ENCODE measurements around the gene GTPBP1. TPM values are rescaled to one million over a fixed set of nuclear protein-coding genes. Genes with fewer than 3 reads are reported as not detected.

GTPBP1 gene
- total and polyA plus RNA-seq, 2 of the 13 experiments (the other 11 are each of a cell fraction or from before 2014, with no cell fraction given), result 22.3 to 27.0 TPM

DNA sequence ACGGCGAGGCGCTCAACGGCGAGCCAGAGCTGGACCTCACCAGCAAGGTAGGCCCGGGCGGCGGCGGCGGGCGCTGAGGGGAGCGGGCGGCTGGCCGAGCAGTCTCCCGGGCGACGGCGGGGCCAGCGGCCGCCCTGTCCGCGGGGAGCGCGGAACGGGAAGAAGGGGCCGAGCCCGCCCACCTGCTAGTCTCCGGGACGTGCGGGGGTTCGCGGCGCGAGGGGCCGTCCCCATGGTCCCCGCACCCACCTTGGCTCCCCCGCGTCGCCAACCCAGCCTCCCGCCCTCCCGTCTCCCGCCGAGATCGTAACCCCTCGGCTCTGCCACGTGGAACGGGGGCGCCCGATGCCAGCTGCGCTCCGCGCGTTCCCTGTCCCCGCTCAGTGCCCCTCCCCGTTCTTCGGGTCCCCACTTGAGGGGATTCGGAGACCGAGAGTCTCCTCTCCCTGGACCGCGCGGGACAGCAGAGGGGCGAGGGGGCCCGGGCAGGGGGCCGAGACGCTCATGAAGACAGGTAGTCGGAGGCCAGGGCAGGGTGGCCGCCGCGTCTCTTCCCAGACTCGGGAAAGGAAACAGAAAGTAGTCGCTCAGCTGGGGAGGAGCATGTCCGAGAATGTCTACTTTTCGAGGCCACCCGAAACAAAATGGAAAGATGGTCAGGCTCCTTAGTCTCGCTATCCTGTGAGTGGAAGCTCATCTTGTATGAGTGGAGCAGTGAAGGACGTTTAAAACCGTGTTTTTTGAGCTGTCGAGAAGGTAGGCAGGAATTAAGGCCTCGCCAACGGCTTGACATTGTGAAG lies 557 bp downstream of the GTPBP1 start (continued):
- TF ChIP-seq IKZF4 (CRISPR knock-in tag; IDR thresholded peaks at IDR 0.05; ENCODE audit: borderline replicate concordance, low read depth, not compliant biosample characterization) (no peak), YY1 (IDR thresholded peaks at IDR 0.05; ENCODE audit: insufficient read depth, insufficient replicate concordance, low read depth, low read length) (no peak), SIX1 (CRISPR knock-in tag; IDR thresholded peaks at IDR 0.05; ENCODE audit: borderline replicate concordance) (no peak), ZNF792 (CRISPR knock-in tag; IDR thresholded peaks at IDR 0.05) (no peak), PHB2 (IDR thresholded peaks at IDR 0.05; ENCODE audit: partially characterized antibody) (no peak), ZNF441 (CRISPR knock-in tag; IDR thresholded peaks at IDR 0.05; ENCODE audit: borderline replicate concordance) (no peak; the same call in 1 of the 2 replicates), MTA1 (CRISPR knock-in tag; IDR thresholded peaks at IDR 0.05; ENCODE audit: borderline replicate concordance) (no peak; the same call in 1 of the 2 replicates), ZNF577 (CRISPR knock-in tag; IDR thresholded peaks at IDR 0.05; ENCODE audit: borderline replicate concordance, low read depth) (no peak), ZNF891 (CRISPR knock-in tag; IDR thresholded peaks at IDR 0.05) (no peak; the same call in 1 of the 2 replicates), SIN3A (IDR thresholded peaks at IDR 0.05; ENCODE audit: borderline replicate concordance, low read depth, low read length) (peak; percentile 58; the same call in 1 of the 2 replicates), ZNF777 (CRISPR knock-in tag; IDR thresholded peaks at IDR 0.05) (no peak), MIER3 (CRISPR knock-in tag; IDR thresholded peaks at IDR 0.05; ENCODE audit: borderline replicate concordance) (no peak), ZFP62 (CRISPR knock-in tag; IDR thresholded peaks at IDR 0.05) (no peak)
- TF ChIP-seq, protein P1, sequence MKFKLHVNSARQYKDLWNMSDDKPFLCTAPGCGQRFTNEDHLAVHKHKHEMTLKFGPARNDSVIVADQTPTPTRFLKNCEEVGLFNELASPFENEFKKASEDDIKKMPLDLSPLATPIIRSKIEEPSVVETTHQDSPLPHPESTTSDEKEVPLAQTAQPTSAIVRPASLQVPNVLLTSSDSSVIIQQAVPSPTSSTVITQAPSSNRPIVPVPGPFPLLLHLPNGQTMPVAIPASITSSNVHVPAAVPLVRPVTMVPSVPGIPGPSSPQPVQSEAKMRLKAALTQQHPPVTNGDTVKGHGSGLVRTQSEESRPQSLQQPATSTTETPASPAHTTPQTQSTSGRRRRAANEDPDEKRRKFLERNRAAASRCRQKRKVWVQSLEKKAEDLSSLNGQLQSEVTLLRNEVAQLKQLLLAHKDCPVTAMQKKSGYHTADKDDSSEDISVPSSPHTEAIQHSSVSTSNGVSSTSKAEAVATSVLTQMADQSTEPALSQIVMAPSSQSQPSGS (CRISPR knock-in tag; IDR thresholded peaks at IDR 0.05), result no peak
- TF ChIP-seq, protein P2, sequence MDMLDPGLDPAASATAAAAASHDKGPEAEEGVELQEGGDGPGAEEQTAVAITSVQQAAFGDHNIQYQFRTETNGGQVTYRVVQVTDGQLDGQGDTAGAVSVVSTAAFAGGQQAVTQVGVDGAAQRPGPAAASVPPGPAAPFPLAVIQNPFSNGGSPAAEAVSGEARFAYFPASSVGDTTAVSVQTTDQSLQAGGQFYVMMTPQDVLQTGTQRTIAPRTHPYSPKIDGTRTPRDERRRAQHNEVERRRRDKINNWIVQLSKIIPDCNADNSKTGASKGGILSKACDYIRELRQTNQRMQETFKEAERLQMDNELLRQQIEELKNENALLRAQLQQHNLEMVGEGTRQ (IDR thresholded peaks at IDR 0.05; ENCODE audit: low read depth, low read length), result no peak
- TF ChIP-seq, protein P2 (CRISPR knock-in tag; IDR thresholded peaks at IDR 0.05; ENCODE audit: borderline replicate concordance), result no peak
- TF ChIP-seq, protein P3, sequence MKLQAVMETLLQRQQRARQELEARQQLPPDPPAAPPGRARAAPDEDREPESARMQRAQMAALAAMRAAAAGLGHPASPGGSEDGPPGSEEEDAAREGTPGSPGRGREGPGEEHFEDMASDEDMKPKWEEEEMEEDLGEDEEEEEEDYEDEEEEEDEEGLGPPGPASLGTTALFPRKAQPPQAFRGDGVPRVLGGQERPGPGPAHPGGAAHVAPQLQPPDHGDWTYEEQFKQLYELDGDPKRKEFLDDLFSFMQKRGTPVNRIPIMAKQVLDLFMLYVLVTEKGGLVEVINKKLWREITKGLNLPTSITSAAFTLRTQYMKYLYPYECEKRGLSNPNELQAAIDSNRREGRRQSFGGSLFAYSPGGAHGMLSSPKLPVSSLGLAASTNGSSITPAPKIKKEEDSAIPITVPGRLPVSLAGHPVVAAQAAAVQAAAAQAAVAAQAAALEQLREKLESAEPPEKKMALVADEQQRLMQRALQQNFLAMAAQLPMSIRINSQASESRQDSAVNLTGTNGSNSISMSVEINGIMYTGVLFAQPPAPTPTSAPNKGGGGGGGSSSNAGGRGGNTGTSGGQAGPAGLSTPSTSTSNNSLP (IDR thresholded peaks at IDR 0.05; ENCODE audit: low read depth, low read length), result no peak
- TF ChIP-seq, protein P4, sequence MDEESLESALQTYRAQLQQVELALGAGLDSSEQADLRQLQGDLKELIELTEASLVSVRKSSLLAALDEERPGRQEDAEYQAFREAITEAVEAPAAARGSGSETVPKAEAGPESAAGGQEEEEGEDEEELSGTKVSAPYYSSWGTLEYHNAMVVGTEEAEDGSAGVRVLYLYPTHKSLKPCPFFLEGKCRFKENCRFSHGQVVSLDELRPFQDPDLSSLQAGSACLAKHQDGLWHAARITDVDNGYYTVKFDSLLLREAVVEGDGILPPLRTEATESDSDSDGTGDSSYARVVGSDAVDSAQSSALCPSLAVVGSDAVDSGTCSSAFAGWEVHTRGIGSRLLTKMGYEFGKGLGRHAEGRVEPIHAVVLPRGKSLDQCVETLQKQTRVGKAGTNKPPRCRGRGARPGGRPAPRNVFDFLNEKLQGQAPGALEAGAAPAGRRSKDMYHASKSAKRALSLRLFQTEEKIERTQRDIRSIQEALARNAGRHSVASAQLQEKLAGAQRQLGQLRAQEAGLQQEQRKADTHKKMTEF (CRISPR knock-in tag; IDR thresholded peaks at IDR 0.05), result no peak
